Fibroblast of mammary gland (primary cell): Measurements from ENCODE around the gene MINAR2.
A peak's percentile ranks its signal among the peaks of the same experiment; 100 is the strongest.

Experiments
- DNase-seq: peaks from one replicate; pipeline ENCODE4 v3.0.0-alpha.2; 2010; ENCODE audit warnings: low read depth
- H3K4me3 ChIP-seq: 2 replicates; pipeline ENCODE4 v1.5.1; 2011; ENCODE audit warnings: low read depth, mild to moderate bottlenecking, low read length, moderate library complexity; ENCODE audit not compliant: control insufficient read depth
- CTCF ChIP-seq: conservative IDR thresholded peaks from 2 replicates; pipeline ENCODE4 v1.5.1; 2011; ENCODE audit warnings: low read depth, low read length, inconsistent platforms; ENCODE audit not compliant: control insufficient read depth, insufficient read depth

Gene MINAR2, protein sequence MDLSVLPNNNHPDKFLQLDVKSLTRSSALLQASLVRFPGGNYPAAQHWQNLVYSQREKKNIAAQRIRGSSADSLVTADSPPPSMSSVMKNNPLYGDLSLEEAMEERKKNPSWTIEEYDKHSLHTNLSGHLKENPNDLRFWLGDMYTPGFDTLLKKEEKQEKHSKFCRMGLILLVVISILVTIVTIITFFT

GRCh38 chr5:129747572-129748407 is at the start of gene MINAR2:
Gene MINAR2, plus strand, starts transcription at chr5:129748094. Its CDS starts 97 bp downstream, at chr5:129748191.
- TF ChIP-seq CTCF: no peak
- no peak within 1 kb of the TSS for H3K4me3 ChIP-seq
- no peak for DNase-seq

DNA sequence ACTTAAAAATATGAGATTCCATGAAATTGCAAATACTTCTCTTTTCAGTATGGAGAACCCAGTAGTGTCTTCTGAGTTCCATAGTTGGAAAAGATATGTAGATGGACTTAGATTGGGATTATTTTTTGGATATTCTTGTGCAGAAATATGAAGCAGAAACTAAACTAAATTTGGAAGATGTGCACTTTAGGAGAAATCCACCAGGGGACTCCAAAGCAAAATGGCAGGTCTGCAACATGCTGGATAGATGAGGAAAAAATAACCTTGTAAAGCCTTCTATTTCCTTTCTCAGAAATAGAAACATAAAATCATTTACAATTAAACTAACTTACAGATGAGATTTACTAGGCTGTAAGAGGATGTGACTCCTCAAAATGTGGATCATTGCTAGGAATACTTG is 49.2 kb upstream of the MINAR2 start:
- H3K4me3 ChIP-seq: no peak overlapping the region
- TF ChIP-seq CTCF: peak; percentile 53
- DNase-seq: peak; percentile 23

- H3K4me3 ChIP-seq: no peak overlapping the region
- DNase-seq: peak; percentile 52
- TF ChIP-seq CTCF: no peak
Measured at GRCh38 chr5:129716235-129716634, 31.7 kb upstream of the MINAR2 start.

GRCh38 chr5:129716651-129717050 is 31.2 kb upstream of the MINAR2 start:
- peak; percentile 27 for DNase-seq
- H3K4me3 ChIP-seq: no peak overlapping the region
- TF ChIP-seq CTCF: no peak

- no peak overlapping the region for H3K4me3 ChIP-seq
- no peak for TF ChIP-seq CTCF
- DNase-seq: no peak
Measured at GRCh38 chr5:129717751-129718310, 30.1 kb upstream of the MINAR2 start.

GRCh38 chr5:129718471-129719090 is 29.3 kb upstream of the MINAR2 start:
- no peak overlapping the region for H3K4me3 ChIP-seq
- DNase-seq: peak; percentile 54
- TF ChIP-seq CTCF: no peak
